SK-N-SH treated with all-trans-retinoic acid at 6 μM for 48 hours (cell line): Measurements from ENCODE around the gene RUBCNL.
"Not testable (repeated sequence)": the region's sequence is repeated elsewhere in the genome, so short reads cannot be mapped to it uniquely, and the experiment has no call there.

ENCODE experiments used
- ATAC-seq: fragments of 200-7000 bp; cut with Tn5 transposase; 3 replicates; pipeline ENCODE4 v1.9.1; 2020; ENCODE audit warnings: mild to moderate bottlenecking, moderate library complexity
- ARNTL ChIP-seq: fragments of 450-650 bp; formaldehyde crosslinking; IDR thresholded peaks from 2 replicates; pipeline ENCODE4 v1.5.0; 2020; ENCODE audit warnings: low read depth, mild to moderate bottlenecking, moderate library complexity, borderline replicate concordance
- BACH2 ChIP-seq: fragments of 250-450 bp; sonication (Bioruptor Pico); IDR thresholded peaks from 2 replicates; pipeline ENCODE4 v1.9.0; 2021; ENCODE audit warnings: mild to moderate bottlenecking, borderline replicate concordance
- CREB5 ChIP-seq: fragments of 250-450 bp; sonication (Bioruptor Pico); IDR thresholded peaks from 2 replicates; pipeline ENCODE4 v1.5.1; 2020; ENCODE audit warnings: low read depth, mild to moderate bottlenecking, moderate library complexity
- CSDC2 ChIP-seq: fragments of 250-450 bp; sonication (Bioruptor Pico); IDR thresholded peaks from 2 replicates; pipeline ENCODE4 v1.5.0; 2020; ENCODE audit warnings: mild to moderate bottlenecking, moderate library complexity
- CSRNP3 ChIP-seq: fragments of 250-450 bp; sonication (Bioruptor Pico); IDR thresholded peaks from 2 replicates; pipeline ENCODE4 v1.5.1; 2021; ENCODE audit warnings: mild to moderate bottlenecking, moderate library complexity
- ESRRG ChIP-seq: fragments of 250-450 bp; sonication (Bioruptor Pico); IDR thresholded peaks from 2 replicates; pipeline ENCODE4 v1.6.1; 2021; ENCODE audit warnings: mild to moderate bottlenecking
- GLIS3 ChIP-seq: fragments of 250-450 bp; sonication (Bioruptor Pico); IDR thresholded peaks from 2 replicates; pipeline ENCODE4 v1.5.0; 2020; ENCODE audit warnings: mild to moderate bottlenecking, moderate library complexity
- ISL1 ChIP-seq: fragments of 250-450 bp; sonication (Bioruptor Pico); IDR thresholded peaks from 2 replicates; pipeline ENCODE4 v2.1.2; 2022; ENCODE audit warnings: mild to moderate bottlenecking, moderate library complexity
- OSR1 ChIP-seq: fragments of 250-450 bp; sonication (Bioruptor Pico); IDR thresholded peaks from 2 replicates; pipeline ENCODE4 v1.8.0; 2022; ENCODE audit warnings: moderate library complexity, mild to moderate bottlenecking, inconsistent platforms
- PATZ1 ChIP-seq: fragments of 250-450 bp; sonication (Bioruptor Pico); IDR thresholded peaks from 2 replicates; pipeline ENCODE4 v1.8.0; 2020; ENCODE audit warnings: mild to moderate bottlenecking, moderate library complexity, borderline replicate concordance
- POU6F1 ChIP-seq: fragments of 250-450 bp; sonication (Bioruptor Pico); IDR thresholded peaks from 2 replicates; pipeline ENCODE4 v1.8.0; 2021; ENCODE audit warnings: low read depth, mild to moderate bottlenecking, moderate library complexity, borderline replicate concordance
- PPARA ChIP-seq: fragments of 250-450 bp; sonication (Bioruptor Pico); IDR thresholded peaks from 2 replicates; pipeline ENCODE4 v1.5.0; 2020; ENCODE audit warnings: mild to moderate bottlenecking, borderline replicate concordance
- RARB ChIP-seq: fragments of 250-450 bp; sonication (Bioruptor Pico); IDR thresholded peaks from 2 replicates; pipeline ENCODE4 v1.8.0; 2021; ENCODE audit warnings: mild to moderate bottlenecking, moderate library complexity
- SNAI2 ChIP-seq: fragments of 250-450 bp; sonication (Bioruptor Pico); IDR thresholded peaks from 2 replicates; pipeline ENCODE4 v1.5.0; 2020; ENCODE audit warnings: mild to moderate bottlenecking, moderate library complexity
- TCF4 ChIP-seq: fragments of 250-450 bp; sonication (Bioruptor Pico); IDR thresholded peaks from 2 replicates; pipeline ENCODE4 v1.8.0; 2021; ENCODE audit warnings: mild to moderate bottlenecking, moderate library complexity, borderline replicate concordance
- TOX ChIP-seq: fragments of 250-450 bp; sonication (Bioruptor Pico); IDR thresholded peaks from 2 replicates; pipeline ENCODE4 v1.8.0; 2021; ENCODE audit warnings: mild to moderate bottlenecking, moderate library complexity, borderline replicate concordance
- ZC3H10 ChIP-seq: fragments of 250-450 bp; sonication (Bioruptor Pico); IDR thresholded peaks from 2 replicates; pipeline ENCODE4 v1.5.1; 2021; ENCODE audit warnings: mild to moderate bottlenecking, moderate library complexity
- ZFP3 ChIP-seq: fragments of 250-450 bp; sonication (Bioruptor Pico); IDR thresholded peaks from 2 replicates; pipeline ENCODE4 v1.5.0; 2020; ENCODE audit warnings: mild to moderate bottlenecking, moderate library complexity
- ZNF565 ChIP-seq: fragments of 450-650 bp; formaldehyde crosslinking; conservative IDR thresholded peaks from 2 replicates; pipeline ENCODE4 v1.5.0; 2020; ENCODE audit warnings: low read depth, mild to moderate bottlenecking, moderate library complexity
- ZNF70 ChIP-seq: fragments of 450-650 bp; formaldehyde crosslinking; IDR thresholded peaks from 2 replicates; pipeline ENCODE4 v1.5.0; 2020; ENCODE audit warnings: mild to moderate bottlenecking, moderate library complexity
- ZNF8 ChIP-seq: fragments of 450-650 bp; formaldehyde crosslinking; IDR thresholded peaks from 2 replicates; pipeline ENCODE4 v1.5.0; 2020; ENCODE audit warnings: mild to moderate bottlenecking, moderate library complexity

RUBCNL gene

GRCh38 chr13:46374710-46375109 is 12.3 kb downstream of the RUBCNL start:
- ATAC-seq, result no peak
- TF ChIP-seq ISL1 (no peak), GLIS3 (CRISPR knock-in tag) (no peak), BACH2 (CRISPR knock-in tag) (no peak), CREB5 (CRISPR knock-in tag) (no peak), ZNF8 (no peak), ZNF565 (CRISPR knock-in tag) (no peak), ZC3H10 (no peak), PATZ1 (CRISPR knock-in tag) (no peak), PPARA (CRISPR knock-in tag) (no peak), ZNF70 (CRISPR knock-in tag) (no peak), ZFP3 (CRISPR knock-in tag) (no peak)

- no peak for ATAC-seq
- TF ChIP-seq CSRNP3 (CRISPR knock-in tag), result no peak
- TF ChIP-seq GLIS3 (CRISPR knock-in tag), result no peak
- TF ChIP-seq SNAI2 (CRISPR knock-in tag), result no peak
- no peak for TF ChIP-seq OSR1 (CRISPR knock-in tag)
- no peak for TF ChIP-seq ISL1
- no peak for TF ChIP-seq PPARA (CRISPR knock-in tag)
- no peak for TF ChIP-seq TOX
- TF ChIP-seq ESRRG (CRISPR knock-in tag), result no peak
- no peak for TF ChIP-seq PATZ1 (CRISPR knock-in tag)
- TF ChIP-seq ZNF565 (CRISPR knock-in tag), result no peak
- no peak for TF ChIP-seq BACH2 (CRISPR knock-in tag)
- TF ChIP-seq CREB5 (CRISPR knock-in tag), result no peak
- no peak for TF ChIP-seq ZFP3 (CRISPR knock-in tag)
- TF ChIP-seq CSDC2 (CRISPR knock-in tag), result no peak
- no peak for TF ChIP-seq ARNTL (CRISPR knock-in tag)
- no peak for TF ChIP-seq POU6F1
- no peak for TF ChIP-seq TCF4 (CRISPR knock-in tag)
- no peak for TF ChIP-seq RARB (CRISPR knock-in tag)
Observed at GRCh38 chr13:46373623-46374022, 13.4 kb downstream of the RUBCNL start.

GRCh38 chr13:46372938-46373337 is 14.1 kb downstream of the RUBCNL start:
- not testable (repeated sequence) for ATAC-seq
